Muscle of leg (tissue), 11 donors: ENCODE results near the gene ZNF143. TPM values are rescaled to one million over a fixed set of nuclear protein-coding genes. Genes with fewer than 3 reads are reported as not detected.
A peak's percentile ranks its signal among the peaks of the same experiment; 100 is the strongest.

ENCODE experiments used
- DNase-seq: peaks from one replicate; pipeline ENCODE4 v3.0.0; 2013
- H3K27ac ChIP-seq: one replicate; pipeline ENCODE4 v1.5.1; 2013; ENCODE audit warnings: mild to moderate bottlenecking, low read length, control low read depth
- H3K27me3 ChIP-seq: one replicate; pipeline ENCODE4 v1.6.1; 2013; ENCODE audit warnings: low read length; ENCODE audit not compliant: control insufficient read depth, insufficient read depth
- H3K36me3 ChIP-seq: one replicate; pipeline ENCODE4 v1.6.1; 2013; ENCODE audit warnings: low read length; ENCODE audit not compliant: control insufficient read depth, insufficient read depth
- H3K4me1 ChIP-seq: one replicate; pipeline ENCODE4 v1.6.1; 2013; ENCODE audit warnings: low read length; ENCODE audit not compliant: control insufficient read depth, insufficient read depth
- H3K4me3 ChIP-seq: one replicate; pipeline ENCODE4 v1.5.1; 2013; ENCODE audit warnings: low read length, control low read depth
- H3K9me3 ChIP-seq: replicated peaks from 2 replicates; pipeline ENCODE4 v1.6.1; 2013; ENCODE audit warnings: low read depth, low read length; ENCODE audit not compliant: control insufficient read depth
- WGBS: methylation state at CpG from one replicate; pipeline ENCODE4 v1.1.5; 2013; ENCODE audit warnings: missing lambda C conversion rate; ENCODE audit not compliant: insufficient coverage; 5-methylcytosine and 5-hydroxymethylcytosine counted together
- polyA plus RNA-seq, 8 donors: library from polyadenylated mRNA; unstranded; fragments of 120-200 nt; gene quantifications; one replicate each; pipeline versions ENCODE4 v1.2.1 to v1.2.3, GENCODE V29; 2013; ENCODE audit warnings: inconsistent platforms in 1 of 8, low replicate concordance in 1 of 8; ENCODE audit not compliant: insufficient read length in 8 of 8, insufficient read depth in 1 of 8
- total RNA-seq: library from RNA; stranded (reverse); fragments of 120-200 nt; gene quantifications from one replicate; pipeline ENCODE4 v1.2.4, GENCODE V29; 2013

Gene ZNF143
- total and polyA plus RNA-seq, 9 donors: 11.1 to 20.9 (median 15.9) TPM

DNA sequence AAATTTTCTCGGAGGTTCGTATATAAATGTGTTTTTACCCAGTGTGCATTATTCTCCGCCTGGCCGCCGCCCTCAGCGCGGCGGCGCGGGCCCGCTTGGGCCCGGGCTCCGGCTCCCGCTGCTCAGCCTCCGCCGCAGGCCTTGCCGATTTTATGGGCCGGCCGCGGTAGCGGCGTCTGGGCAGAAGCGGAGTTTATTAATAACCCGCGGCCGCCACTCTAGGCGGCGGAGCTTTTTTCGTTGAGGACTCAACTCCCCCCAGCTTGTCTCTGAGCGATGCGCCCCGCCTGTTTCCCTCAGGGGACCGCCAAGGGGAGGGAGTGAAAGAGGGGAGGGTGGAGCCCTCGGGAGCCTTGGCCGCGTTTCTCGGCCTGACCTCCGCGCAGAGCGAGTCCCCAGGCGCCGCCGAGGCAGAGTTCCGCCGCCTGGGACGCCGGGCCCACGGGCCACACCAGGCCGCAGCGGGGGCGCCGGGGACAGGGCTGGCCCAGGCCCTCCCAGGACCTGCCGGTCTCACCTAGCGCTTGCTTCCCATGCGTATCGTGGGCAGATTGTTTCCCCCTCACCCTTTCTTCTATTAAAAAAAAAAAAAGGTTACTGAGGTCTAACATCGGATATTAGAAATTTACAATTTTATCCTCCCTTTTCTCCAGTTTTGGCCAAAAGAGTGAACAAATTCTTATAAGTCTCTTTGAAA is 399 bp downstream of the ZNF143 start:
- peak overlapping the region; percentile 100 for H3K27ac ChIP-seq
- H3K27me3 ChIP-seq: no peaks in the 10 kb centered on the region
- under 1% methylated on average over 43 of the region's 57 CpGs for WGBS
- peak; percentile 96 for DNase-seq
- H3K9me3 ChIP-seq: no peaks in the 10 kb centered on the region
- H3K4me3 ChIP-seq: peak overlapping the region; percentile 81
- H3K36me3 ChIP-seq: no peaks in the 10 kb centered on the region
- H3K4me1 ChIP-seq: peaks cover 4% of the 10 kb centered on the region

DNA sequence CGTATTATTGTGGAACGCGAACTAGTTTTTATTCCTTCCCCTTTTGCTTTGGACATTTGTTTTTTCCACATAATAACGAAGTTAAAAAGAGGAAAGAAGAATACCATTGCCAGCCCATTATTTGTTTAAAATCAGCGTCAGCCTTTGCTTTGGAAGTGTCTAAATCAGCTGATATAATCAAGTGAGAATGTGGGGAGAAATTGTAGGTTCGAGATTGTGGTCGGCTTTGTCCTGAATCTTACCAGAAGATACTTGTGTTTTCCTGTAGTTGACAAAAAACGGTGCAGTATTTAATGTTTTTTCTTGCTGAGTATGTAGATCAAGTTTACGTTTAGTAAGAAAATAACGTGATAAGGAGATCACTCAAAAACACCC is 935 bp downstream of the ZNF143 start:
- Histone ChIP-seq H3K27me3 (no peaks in the 10 kb centered on the region), H3K27ac (peak overlapping the region; percentile 100), H3K4me1 (peaks cover 4% of the 10 kb centered on the region), H3K36me3 (no peaks in the 10 kb centered on the region), H3K9me3 (no peaks in the 10 kb centered on the region), H3K4me3 (peak overlapping the region; percentile 81)
- DNase-seq: peak; percentile 59
- no CpG with 5 or more reads among the region's 10 CpGs for WGBS

DNA sequence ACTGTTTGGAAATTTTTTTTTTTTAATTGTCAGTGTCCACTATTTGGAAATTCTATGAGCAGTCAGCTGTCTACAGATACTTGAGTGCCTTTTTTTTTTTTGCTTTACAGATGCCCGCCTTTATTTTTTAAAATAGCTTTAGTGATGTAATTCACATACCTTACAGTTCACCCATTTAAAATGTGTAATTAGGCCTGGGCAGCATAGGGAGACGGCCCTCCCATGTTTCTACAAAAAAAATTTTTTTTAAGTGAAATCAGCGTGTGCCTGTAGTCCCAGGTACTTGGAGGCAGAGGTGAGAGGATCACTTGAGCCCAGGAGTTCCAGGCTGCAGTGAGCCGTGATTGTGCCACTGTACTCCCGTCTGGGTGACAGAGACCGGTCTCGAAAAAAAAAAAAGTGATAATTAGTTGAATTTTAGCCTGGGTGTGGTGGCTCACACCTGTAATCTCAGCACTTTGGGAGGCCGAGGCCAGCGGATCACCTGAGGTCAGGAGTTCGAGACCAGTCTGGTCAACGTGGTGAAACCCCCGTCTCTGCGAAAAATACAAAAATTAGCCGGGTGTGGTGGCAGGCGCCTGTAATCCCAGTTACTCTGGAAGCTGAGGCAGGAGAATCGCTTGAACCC is 1.5 kb downstream of the ZNF143 start:
- Histone ChIP-seq H3K4me3 (peak overlapping the region; percentile 81), H3K9me3 (no peaks in the 10 kb centered on the region), H3K27me3 (no peaks in the 10 kb centered on the region), H3K27ac (peak overlapping the region; percentile 100), H3K4me1 (peaks cover 4% of the 10 kb centered on the region), H3K36me3 (no peaks in the 10 kb centered on the region)
- no peak for DNase-seq
- WGBS: 91% methylated on average over 14 of the region's 16 CpGs

DNA sequence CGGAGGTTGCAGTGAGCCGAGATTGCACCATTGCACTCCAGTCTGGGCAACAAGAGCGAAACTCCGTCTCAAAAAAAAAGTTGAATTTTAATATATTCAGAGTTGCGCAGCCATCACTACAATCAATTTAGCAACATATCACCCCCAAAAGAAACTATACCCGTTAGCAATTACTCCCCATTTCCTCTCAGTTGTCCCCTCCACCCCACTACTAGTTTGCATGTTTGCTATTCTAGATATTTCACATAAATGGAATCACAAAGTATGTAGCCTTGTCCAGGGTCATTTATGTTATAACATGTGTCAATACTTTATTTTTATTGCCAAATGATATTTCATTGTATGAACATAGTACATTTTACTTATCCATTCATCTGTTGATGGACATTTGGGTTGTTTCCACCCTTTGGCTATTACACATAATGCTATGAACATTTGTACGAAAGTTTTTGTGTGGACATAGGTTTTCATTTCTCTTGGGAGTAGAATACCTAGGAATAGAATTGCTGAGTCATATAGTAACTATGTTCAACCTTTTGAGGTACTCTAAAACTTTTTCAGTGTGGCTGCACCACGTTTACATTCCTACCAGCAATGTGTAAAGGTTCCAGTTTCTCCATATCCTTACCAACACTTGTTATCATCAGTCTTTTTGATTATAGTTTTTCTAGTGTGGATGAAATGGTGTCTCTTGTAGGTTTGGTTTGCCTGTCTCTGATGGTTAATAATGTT is 2.2 kb downstream of the ZNF143 start:
- H3K27ac ChIP-seq: no peak overlapping the region
- no peaks in the 10 kb centered on the region for H3K9me3 ChIP-seq
- DNase-seq: no peak
- H3K36me3 ChIP-seq: no peaks in the 10 kb centered on the region
- WGBS: 93% methylated on average over 2 of the region's 8 CpGs
- no peaks in the 10 kb centered on the region for H3K27me3 ChIP-seq
- H3K4me1 ChIP-seq: peaks cover 4% of the 10 kb centered on the region
- H3K4me3 ChIP-seq: no peak overlapping the region

DNA sequence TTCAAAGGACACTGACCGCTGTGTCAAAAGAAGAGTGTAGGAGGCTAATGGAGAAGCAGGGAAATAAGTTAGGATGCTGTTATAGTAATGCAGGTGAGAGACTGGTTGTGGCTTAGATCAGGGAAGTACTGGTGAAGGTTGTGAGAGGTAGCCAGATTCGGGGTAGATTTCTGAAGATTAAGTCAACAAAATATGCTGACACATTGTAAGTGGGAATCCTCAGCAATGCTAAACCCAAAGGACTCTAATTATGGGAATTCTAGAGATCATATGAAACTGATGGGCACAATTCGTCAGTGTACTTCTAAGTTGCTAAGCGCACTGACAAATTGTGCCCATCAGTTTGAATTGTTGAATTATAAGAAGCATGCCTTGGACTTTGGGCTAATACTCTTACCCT is 10.0 kb downstream of the ZNF143 start:
- no peak for DNase-seq
- H3K4me1 ChIP-seq: no peaks in the 10 kb centered on the region
- 90% methylated on average over 2 of the region's 4 CpGs for WGBS
- no peak overlapping the region for H3K4me3 ChIP-seq
- no peaks in the 10 kb centered on the region for H3K9me3 ChIP-seq
- no peaks in the 10 kb centered on the region for H3K27me3 ChIP-seq
- no peak overlapping the region for H3K27ac ChIP-seq
- H3K36me3 ChIP-seq: peaks cover 26% of the 10 kb centered on the region

DNA sequence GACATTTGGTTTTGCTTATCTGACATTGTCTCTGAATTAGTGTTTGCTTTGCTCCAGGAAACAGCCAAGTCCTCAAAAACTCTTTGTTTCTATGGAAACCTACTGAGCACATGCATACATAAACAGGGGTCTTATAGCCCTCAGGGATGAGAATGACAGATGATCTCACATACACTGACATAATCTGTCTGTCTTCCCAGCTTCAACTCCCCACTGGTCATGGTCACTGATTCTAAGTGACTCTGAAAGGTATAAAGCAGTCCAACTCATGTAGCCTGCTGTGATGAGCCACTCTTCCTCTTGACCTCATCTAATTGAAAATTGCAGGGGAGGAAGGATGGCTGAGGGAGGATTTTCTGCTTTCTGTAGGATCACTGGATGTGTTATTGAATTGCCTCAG is 12.6 kb downstream of the ZNF143 start:
- H3K9me3 ChIP-seq: no peaks in the 10 kb centered on the region
- H3K27me3 ChIP-seq: no peaks in the 10 kb centered on the region
- H3K36me3 ChIP-seq: peaks cover 34% of the 10 kb centered on the region
- H3K4me3 ChIP-seq: no peak overlapping the region
- H3K4me1 ChIP-seq: no peaks in the 10 kb centered on the region
- DNase-seq: no peak
- H3K27ac ChIP-seq: no peak overlapping the region

DNA sequence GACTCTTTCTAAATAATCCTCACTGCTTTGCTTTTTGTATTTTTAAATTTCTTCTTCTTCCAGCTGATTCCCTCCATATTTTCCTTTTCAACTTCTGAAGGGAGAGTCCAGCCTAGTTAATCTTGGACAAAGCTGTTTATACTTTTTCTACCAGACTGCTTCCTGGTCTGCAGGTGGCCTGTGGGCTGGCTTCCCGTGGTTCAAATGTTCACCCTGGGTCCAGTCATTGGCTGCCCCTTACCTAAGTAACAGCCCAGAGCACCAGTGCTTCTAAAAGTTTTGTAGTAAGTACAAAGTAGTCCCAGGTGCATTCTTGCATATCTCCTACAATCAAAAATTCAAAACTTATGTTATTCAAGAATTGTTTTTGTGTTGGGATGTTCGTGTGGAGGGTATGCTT is 19.1 kb downstream of the ZNF143 start:
- H3K27me3 ChIP-seq: no peaks in the 10 kb centered on the region
- H3K36me3 ChIP-seq: peaks cover 40% of the 10 kb centered on the region
- no peak overlapping the region for H3K4me3 ChIP-seq
- WGBS: no CpG with 5 or more reads among the region's 2 CpGs
- H3K27ac ChIP-seq: no peak overlapping the region
- no peak for DNase-seq
- no peaks in the 10 kb centered on the region for H3K9me3 ChIP-seq
- no peaks in the 10 kb centered on the region for H3K4me1 ChIP-seq

DNA sequence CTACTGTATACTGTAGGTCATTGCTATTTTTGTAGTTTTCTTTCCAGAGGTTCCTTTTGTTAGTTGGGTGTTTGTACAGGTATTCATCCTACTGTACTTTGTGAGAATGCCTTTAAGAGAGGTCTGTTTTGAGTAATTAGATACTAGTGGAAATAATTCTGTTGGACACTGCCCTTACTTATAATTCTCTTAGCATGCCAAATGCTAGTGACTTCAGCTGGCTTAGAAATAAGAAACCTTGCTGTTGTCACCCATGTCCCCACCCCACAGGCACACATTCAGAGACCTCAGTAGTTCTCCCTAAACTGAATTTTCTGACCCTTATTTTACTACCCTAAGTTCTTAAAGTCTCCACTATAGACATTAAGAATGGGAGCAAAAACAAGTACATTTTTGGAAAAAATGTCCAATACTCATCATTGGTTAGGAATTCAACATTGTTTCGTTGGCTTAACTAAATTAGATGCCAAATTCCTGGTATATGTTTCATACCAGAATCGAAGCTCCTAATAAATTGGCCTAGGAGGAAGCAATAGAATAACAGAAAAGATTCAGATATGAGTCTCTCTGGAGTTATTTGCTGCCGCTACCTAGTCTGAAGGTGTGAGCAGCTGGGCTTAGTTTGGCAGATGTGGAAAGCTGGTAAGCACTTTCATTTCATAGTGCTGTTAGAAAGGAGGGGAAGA is 28.4 kb downstream of the ZNF143 start:
- 88% methylated on average over 1 of the region's 3 CpGs for WGBS
- Histone ChIP-seq H3K4me1 (peaks cover 2% of the 10 kb centered on the region), H3K27me3 (no peaks in the 10 kb centered on the region), H3K36me3 (peaks cover 24% of the 10 kb centered on the region), H3K9me3 (no peaks in the 10 kb centered on the region), H3K4me3 (no peak overlapping the region), H3K27ac (peak overlapping the region; percentile 55)
- DNase-seq: peak; percentile 19

DNA sequence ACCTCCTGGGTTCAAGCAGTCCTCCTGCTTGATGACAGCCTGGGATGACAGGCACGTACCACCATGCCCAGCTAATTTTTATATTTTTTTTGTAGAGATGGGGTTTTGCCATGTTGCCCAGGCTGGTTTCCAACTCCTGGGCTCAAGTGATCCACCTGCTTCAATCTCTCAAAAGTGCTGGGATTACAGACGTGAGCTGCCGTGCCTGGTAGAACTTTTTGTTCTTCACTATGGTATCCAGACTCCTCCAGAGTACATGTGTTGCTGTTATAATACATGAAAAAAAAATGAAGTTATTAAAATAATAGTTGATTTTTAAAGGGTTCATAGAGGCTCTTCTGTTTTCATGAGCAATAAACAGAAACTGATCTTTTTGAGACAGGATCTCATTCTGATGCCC is 29.6 kb downstream of the ZNF143 start:
- Histone ChIP-seq H3K27me3 (no peaks in the 10 kb centered on the region), H3K36me3 (peaks cover 26% of the 10 kb centered on the region), H3K9me3 (no peaks in the 10 kb centered on the region), H3K4me1 (peaks cover 2% of the 10 kb centered on the region), H3K27ac (no peak overlapping the region), H3K4me3 (no peak overlapping the region)
- WGBS: no CpG with 5 or more reads among the region's 3 CpGs
- DNase-seq: peak; percentile 19

DNA sequence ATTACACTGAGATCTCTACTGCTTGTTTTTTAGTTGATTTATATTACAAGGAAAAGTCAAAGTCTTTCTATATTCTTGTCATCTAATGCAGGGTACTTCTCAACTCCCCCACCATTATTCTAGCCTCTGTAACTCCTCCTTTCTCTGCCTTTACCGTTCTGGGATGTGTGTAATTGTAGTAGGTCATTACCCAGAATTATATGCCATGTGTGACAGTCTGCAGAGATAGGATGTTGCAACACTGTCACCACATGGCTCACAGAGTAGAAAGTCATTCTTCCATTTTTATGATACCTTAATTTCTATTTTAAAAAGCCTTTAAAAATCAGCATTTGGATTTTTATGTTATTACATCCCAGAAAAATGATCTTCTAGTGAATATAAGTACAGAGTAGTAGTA is 32.7 kb downstream of the ZNF143 start:
- H3K27me3 ChIP-seq: no peaks in the 10 kb centered on the region
- no CpG with 5 or more reads among the region's 1 CpG for WGBS
- no peak for DNase-seq
- H3K4me1 ChIP-seq: peaks cover 2% of the 10 kb centered on the region
- no peak overlapping the region for H3K4me3 ChIP-seq
- no peak overlapping the region for H3K27ac ChIP-seq
- H3K9me3 ChIP-seq: no peaks in the 10 kb centered on the region
- H3K36me3 ChIP-seq: peaks cover 36% of the 10 kb centered on the region
